Embryonic facial prominence (tissue), 1 donor: ENCODE data around the gene ROR1.

Experiments used
- DNase-seq: peaks from one replicate; pipeline ENCODE4 v3.0.0-alpha.2; 2016; ENCODE audit errors: extremely low spot score

ROR1 gene

GRCh38 chr1:63882048-63882704, 108.4 kb downstream of the ROR1 start:
- DNase-seq, result no peak

- DNase-seq, result no peak
Observed at GRCh38 chr1:63883494-63884235, 109.8 kb downstream of the ROR1 start.

- DNase-seq, result no peak
Observed at GRCh38 chr1:63884486-63884885, 110.7 kb downstream of the ROR1 start.

- DNase-seq, result no peak
Observed at GRCh38 chr1:63885899-63886298, 112.1 kb downstream of the ROR1 start.

- no peak for DNase-seq
Observed at GRCh38 chr1:63886340-63886739, 112.5 kb downstream of the ROR1 start.

GRCh38 chr1:63887809-63888208, 114.0 kb downstream of the ROR1 start:
- DNase-seq, result no peak

- DNase-seq, result no peak
Observed at GRCh38 chr1:63888984-63889383, 115.2 kb downstream of the ROR1 start.

GRCh38 chr1:63890468-63890867, 116.7 kb downstream of the ROR1 start:
- no peak for DNase-seq

GRCh38 chr1:63891060-63891690, 117.4 kb downstream of the ROR1 start:
- no peak for DNase-seq

- no peak for DNase-seq
Observed at GRCh38 chr1:63892632-63893395, 119.0 kb downstream of the ROR1 start.

GRCh38 chr1:63893976-63894375, 120.2 kb downstream of the ROR1 start:
- DNase-seq, result no peak

- DNase-seq, result no peak
Observed at GRCh38 chr1:63894627-63895265, 120.9 kb downstream of the ROR1 start.

GRCh38 chr1:63896755-63897154, 122.9 kb downstream of the ROR1 start:
- no peak for DNase-seq

- DNase-seq, result no peak
Observed at GRCh38 chr1:63898428-63899196, 124.8 kb downstream of the ROR1 start.

- DNase-seq, result no peak
Observed at GRCh38 chr1:63901094-63901493, 127.3 kb downstream of the ROR1 start.

GRCh38 chr1:63902844-63903589, 129.2 kb downstream of the ROR1 start:
- DNase-seq, result no peak

GRCh38 chr1:63903947-63904610, 130.3 kb downstream of the ROR1 start:
- DNase-seq, result no peak

- no peak for DNase-seq
Observed at GRCh38 chr1:63904826-63905225, 131.0 kb downstream of the ROR1 start.

GRCh38 chr1:63906047-63906704, 132.4 kb downstream of the ROR1 start:
- no peak for DNase-seq
